Right lung (tissue), 5 donors: ENCODE data around the gene RABGAP1L. TPM values are rescaled to one million over a fixed set of nuclear protein-coding genes. Genes with fewer than 3 reads are reported as not detected.
"Not testable (repeated sequence)": the region's sequence is repeated elsewhere in the genome, so short reads cannot be mapped to it uniquely, and the experiment has no call there.

Experiments
- DNase-seq, 2 donors: peaks; one replicate each; pipeline ENCODE4 v3.0.0-alpha.2; 2013
- polyA plus RNA-seq, 5 donors: library from polyadenylated mRNA; unstranded; fragments of 120-200 nt; gene quantifications; one replicate each; pipeline versions ENCODE4 v1.2.1 to v1.2.3, GENCODE V29; 2013; ENCODE audit warnings: inconsistent platforms in 1 of 5, low replicate concordance in 1 of 5; ENCODE audit not compliant: insufficient read length in 5 of 5, insufficient read depth in 1 of 5

Gene RABGAP1L
- polyA plus RNA-seq, 5 donors = 27.7 to 49.6 (median 45.4) TPM

DNA sequence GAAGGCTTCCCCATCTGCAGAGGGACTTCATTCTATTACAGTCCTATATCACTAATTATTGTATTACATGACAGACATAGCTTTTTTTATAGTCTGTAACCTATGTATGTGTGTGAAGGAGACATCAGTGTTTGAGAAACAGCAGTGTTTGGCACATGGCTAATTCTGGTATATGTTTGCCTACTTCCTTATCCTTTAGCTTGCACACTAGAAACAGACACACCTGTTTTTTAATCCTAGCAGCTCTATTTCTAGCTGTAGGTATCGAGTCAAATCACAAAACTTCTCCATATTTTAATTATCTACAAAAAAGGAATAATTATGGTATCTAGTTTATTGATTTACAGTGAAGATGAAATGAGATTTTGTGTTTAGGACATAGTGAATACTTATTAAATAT, 711.0 kb downstream of the RABGAP1L start:
- no peak for DNase-seq

DNA sequence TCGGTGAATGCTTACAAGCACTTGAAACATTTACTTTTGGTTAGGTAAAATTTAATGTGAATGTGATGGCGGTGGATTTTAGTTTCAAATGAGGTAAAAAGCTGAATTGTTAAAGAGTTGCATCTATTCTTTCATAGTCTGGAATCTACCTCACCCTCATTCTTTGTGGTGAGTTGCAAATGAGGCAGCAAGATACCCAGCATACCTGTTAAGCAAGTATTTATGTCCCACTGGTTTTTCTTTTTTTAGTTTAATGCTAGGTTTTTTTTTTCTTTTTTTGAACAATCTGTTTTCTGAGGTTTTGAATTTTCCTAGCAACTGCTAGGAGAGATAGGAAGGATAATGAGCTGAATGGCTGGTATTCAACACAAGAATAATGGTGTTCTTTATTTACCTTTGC, 712.6 kb downstream of the RABGAP1L start:
- DNase-seq = no peak

DNA sequence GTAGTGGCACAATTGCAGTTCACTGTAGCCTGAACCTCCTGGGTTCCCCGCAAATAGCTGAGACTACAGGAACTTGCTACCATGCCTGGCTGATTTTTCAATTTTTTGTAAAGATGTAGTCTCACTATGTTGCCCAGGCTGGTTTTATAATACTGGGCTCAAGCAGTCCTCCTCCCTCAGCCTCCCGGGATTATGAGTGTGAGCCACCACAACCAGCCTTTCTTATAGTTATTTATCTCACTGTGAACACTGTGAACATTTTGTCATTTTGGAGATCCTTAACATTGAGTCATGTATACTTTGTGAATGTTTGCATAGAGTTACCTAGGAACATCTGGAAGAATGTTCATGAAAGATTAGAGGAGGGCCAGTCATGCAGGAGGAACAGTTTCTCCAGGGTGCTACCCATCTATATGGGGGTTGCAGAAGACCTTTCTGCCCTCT, 713.3 kb downstream of the RABGAP1L start:
- DNase-seq = no peak

DNA sequence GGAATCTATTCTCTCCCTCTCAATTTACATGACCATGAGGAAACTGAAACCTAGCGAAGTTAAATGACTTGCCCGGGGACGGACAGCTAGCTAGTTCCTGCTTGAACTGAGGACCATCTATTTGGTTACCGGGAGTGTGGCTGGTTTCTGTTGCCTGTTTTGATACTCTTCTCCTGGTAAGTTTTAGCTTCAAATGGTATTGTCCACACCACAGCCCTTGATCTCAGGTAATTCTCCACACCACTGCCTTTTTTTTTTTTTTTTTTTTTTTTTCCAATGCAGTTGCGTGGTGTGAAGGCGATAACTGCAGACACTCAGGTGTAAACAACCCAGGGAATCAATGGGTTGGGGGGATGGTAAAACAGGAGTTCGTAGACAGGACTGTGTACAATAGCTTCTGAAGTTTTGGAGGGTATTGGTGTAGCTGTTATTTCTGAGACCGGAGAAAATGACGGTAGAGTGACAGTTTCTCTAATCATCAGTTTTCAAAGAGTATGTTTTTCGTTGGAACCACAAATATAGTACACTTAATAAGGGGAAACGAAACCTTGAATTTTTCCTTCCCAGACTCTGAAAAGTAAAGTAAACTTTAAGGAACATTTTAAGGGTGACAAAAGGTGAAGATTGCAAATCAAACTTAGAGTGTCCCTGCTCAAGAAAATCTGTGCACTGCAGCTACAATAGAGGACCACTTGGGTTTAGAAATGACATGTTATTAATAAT, 715.2 kb downstream of the RABGAP1L start:
- DNase-seq = no peak

DNA sequence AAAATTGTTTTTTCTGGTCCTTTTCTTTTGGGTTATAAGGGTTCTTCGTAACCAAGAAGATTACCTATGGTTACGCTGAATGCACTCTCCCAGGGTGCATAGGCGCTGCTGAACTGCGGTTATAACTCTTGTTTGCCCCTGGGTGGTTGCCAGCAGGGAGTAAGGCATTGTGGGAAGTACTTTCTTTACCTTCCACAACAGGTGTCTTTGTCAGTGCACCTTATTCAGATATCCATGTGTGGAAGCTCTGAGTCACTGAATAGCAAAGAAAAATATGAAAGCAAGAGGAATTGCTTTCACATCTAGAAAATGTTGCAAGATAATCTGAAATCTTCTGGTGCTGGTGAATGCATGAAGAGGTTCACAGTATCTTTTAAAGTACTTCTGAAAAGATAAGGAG, 716.0 kb downstream of the RABGAP1L start:
- no peak for DNase-seq

DNA sequence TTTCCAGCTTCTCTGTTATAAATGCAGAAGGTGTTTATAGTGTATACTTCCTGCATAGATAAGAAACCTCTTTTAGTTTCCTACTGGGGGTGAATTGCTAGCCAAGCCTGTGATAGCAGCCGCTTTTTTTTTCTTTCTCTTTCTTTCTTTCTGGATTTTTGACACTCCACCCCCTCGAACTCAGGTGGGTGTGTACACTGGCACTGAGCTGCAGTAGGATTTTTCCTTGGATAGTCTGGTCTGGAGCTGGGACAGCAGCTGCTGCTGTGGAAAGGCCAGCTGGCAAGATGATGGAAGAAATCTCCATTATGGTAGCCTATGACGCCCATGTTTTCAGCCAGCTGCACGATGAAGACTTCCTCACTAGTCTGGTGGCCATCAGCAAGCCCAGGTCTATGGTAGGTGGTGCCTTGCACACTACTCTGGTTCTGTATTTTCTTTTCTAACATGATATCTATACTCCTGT, 717.9 kb downstream of the RABGAP1L start:
- DNase-seq = no peak

DNA sequence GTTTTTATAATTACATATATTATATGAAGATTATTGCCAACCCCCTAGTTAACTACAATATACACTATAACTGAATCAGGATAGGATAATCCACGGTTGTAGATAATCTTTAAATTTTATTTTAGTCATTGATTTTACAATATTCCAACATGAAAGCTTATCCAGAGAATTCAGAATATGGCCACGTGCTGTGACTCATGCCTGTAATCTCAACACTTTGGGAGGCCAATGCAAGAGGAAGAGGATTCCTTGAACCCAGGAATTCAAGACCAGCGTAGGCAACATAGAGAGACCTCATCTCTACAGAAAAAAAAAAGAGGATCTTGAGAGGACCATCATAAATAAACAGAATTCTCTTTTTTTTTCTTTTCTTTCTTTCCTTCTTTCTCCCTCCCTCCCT, 720.9 kb downstream of the RABGAP1L start:
- DNase-seq = no peak

DNA sequence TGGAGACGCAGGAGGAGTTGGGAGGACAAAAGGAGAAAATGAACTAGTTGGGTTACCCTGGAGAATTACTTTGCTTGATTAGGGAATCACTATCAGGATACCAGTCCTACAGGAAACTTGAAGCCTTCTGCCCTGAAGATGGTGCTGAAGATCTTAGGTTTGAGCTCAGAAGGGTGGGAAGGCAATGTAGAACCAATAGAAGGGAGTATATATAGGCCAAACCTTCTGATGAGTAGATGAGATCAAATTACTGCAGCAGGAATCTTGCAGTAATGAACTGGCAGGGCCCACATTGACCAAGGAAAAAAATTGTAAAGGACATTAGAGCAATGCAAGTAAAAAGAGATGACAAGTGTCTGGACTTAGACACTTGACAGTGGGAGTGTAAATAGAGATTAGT, 724.1 kb downstream of the RABGAP1L start:
- DNase-seq = no peak

DNA sequence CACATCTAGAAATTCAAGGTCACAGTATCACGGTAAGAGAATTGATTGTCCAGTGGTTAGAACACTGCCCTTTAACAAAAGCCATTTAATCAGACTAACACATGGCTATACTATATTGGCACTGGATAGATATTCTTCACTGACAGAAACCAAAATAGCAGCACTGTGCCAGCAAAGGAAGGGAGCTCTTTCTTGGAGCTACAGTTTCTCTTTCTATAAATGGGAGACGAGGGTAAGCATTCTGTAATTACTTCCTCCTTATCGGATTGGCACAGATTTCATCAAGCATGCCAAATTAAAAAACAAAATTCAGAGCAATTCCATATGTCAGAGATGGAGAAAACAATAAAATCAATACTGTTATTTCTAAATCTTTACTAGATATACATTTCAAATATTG, 724.7 kb downstream of the RABGAP1L start:
- no peak for DNase-seq

DNA sequence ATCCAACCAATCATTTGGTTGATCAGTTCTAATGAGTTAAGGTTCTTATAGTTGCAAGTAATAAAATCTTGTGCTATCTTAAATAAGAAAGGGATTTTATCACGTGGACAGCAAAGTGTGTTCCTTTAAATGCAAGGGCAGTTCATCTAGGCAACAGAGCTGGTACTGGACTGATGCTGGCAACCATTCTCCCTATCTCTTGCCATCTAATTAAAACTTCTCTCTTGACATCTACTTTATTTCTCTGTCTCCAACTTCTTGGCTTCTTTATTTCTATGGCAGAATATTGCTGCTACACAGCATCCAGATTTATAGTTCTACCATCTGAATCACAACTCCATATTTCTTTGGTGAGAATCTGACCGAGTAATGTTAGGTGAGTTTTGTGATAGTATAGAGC, 725.2 kb downstream of the RABGAP1L start:
- no peak for DNase-seq

DNA sequence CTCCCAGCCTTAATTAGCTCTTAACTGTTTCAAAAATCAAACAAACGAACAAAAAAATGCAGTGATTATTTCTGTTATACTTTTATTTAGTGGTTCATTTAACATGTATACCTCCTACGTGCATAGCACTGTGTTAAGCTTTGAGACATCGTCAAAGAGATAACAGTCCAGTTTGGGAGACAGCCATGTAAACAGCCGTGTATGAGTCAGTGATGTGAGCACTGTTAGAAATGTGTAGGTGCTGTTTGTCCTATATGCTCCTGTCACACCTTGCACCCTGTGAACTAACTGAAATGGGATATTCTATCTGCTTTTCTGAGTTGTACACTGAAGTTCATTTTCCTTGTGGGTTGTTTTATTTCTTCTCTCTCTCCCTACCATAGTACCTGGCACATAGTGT, 730.7 kb downstream of the RABGAP1L start:
- no peak for DNase-seq

DNA sequence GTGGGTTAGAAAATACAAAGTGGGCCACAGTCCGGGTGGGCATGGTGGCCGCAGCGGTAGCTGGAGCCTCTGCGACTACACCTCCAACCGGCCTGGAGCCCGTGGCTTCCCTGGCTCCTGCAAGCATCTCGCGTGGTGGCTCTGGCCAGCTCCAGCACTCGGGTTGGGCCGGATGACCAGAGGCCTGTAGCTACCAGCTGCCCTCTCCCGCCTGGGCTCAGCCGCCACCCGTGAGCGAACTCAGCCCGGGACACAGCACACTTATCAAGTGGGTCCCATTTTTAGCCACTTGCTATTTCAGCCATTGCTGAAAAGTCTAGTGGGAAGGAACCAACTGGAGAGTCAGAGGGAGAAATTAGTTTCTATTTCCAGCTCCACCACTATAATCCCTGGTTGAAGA, 732.7 kb downstream of the RABGAP1L start:
- no peak for DNase-seq

DNA sequence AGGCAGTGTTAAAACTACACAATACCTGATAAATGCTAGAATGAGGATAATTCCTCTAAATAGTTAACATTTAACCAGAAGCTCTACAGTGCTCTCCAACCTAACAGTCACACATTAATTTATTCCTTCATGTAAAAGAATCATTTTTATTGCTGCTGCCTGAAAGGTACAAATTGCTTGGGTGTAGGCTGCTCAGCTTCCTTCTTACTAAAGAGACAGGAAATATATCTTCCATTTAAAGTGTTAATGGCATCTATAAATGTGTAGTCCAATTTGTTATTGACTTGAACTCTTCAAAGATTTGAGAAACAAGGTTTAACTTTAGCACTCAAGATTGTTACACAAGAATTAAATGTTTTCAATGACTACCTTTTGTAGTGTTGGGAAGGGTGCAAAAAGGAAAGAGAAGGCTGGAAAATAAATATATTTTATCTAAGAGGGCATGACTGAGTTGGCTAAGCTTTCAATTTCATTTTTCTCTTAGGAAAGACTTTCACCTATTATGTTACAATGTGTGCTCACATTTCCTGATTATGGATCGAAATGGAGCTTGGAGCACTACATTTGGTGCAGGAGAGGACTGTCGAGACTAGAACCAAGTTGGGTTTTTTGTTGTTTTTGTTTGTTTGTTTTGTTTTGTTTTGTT, 734.9 kb downstream of the RABGAP1L start:
- no peak for DNase-seq

DNA sequence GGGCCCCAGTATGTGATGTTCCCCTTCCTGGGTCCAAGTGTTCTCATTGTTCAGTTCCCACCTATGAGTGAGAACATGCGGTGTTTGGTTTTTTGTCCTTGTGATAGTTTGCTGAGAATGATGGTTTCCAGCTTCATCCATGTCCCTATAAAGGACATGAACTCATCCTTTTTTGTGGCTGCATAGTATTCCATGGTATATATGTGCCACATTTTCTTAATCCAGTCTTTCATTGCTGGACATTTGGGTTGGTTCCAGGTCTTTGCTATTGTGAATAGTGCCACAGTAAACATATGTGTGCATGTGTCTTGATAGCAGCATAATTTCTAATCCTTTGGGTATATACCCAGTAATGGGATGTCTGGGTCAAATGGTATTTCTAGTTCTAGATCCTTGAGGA, 736.3 kb downstream of the RABGAP1L start:
- not testable (repeated sequence) for DNase-seq

DNA sequence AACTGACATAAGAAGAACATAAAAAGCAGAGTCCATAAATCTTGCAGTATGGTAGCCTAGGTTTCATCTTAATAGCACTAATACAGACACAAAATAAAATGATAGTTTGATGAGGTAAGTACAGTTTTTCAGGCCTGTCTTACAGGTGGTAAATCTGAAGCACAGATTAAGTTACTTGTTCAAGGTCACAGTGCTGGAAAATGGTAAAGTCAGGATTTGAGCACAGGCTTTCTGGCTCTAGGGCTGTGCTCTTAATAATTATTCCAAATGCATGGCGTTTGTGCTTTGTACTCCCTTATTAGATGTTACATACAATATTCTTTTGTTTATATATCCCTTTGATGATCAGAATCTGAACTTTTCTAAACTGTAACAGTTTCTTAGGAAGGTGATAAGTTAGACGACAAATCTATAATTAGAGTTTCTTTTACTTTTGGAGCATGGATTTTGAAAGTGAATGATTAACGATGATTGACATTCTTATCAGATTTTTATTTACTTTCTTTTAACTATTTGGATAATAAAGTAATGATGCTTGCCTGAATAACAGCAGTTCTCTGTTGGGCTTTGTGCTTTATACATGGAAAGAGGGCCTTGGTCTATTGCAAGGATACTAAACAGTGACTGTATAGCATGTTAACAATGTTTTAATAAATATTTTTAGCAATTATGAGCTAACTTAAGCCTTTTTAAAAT, 738.9 kb downstream of the RABGAP1L start:
- no peak for DNase-seq

DNA sequence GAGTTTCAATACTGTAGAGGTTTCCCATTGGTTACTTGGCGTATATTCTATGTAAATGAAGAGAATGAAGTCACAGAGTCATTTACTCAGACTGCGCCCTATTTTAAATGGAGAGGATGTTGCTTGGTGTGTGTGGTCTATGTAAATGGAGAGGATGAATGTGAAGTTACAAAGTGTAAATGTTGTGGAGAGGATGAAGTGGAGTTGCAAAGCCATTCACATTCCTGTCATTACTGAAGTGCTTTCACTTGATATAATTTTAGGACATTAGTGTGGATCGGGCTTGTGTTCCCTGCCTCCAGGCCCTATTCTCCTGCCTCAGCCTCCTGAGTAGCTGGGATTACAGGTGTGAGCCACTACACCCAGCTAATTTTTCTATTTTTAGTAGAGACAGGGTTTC, 741.0 kb downstream of the RABGAP1L start:
- DNase-seq = no peak

DNA sequence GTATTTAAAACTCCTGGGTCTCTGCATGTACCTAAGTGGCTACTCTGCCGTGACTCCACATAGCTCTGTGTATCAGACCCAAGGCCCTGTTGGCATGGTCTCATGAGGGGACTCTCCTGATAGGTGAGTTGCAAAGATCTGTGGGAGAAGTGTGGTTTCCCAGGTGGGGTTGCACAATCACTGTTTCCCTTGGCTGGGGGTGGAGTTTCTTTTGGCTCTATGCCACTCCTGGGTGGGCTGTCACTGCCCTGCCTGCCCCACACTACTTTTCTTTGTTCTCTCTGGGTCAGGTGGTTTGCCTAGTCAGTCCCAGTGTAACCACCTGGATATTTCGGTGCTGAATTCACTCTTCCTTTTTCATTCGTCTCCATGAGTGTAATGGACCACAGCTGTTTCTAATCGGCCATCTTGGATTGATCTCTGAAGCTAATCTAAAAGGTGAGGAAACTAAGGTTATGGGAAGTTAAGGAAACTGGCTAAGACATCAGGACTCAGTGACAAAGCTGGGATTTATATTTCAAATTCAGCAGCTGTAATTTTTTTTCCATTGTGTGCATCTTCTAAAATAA, 743.3 kb downstream of the RABGAP1L start:
- DNase-seq = no peak

DNA sequence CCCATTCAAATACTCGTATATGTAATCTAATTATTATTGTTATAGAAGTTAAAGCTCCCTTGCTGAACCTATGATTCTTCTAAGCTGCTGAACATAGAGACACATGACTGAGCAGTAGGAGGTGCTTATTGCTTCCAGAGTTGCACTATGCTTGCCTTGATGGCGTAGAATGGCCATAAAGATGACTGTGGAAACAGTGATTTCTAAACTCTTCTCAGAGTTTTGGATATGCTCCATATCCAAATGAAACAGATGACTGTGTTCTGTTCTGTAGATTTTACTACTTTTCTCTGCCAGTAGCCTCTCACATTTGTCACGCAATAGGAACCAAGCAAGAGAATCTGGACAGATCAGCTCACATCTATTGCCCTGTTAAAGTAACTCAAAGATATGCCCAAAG, 752.3 kb downstream of the RABGAP1L start:
- DNase-seq = no peak

DNA sequence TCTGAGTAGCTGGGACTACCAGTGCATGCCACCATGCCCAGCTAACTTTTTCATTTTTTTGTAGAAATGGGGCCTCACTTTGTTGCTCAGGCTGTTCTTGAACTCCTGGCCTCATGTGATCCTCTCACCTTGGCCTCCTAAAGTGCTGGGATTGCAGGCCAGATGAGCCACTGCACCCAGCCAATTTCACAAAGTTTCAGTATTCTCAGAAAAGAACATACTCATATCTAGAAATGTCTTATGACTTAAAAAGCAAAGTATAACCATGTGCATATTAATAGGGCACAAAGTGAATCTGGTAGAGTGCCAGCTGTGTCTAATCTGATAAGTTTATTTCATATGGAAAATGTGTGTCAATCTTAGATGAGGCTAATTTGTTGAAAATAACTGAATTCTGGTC, 752.9 kb downstream of the RABGAP1L start:
- no peak for DNase-seq

DNA sequence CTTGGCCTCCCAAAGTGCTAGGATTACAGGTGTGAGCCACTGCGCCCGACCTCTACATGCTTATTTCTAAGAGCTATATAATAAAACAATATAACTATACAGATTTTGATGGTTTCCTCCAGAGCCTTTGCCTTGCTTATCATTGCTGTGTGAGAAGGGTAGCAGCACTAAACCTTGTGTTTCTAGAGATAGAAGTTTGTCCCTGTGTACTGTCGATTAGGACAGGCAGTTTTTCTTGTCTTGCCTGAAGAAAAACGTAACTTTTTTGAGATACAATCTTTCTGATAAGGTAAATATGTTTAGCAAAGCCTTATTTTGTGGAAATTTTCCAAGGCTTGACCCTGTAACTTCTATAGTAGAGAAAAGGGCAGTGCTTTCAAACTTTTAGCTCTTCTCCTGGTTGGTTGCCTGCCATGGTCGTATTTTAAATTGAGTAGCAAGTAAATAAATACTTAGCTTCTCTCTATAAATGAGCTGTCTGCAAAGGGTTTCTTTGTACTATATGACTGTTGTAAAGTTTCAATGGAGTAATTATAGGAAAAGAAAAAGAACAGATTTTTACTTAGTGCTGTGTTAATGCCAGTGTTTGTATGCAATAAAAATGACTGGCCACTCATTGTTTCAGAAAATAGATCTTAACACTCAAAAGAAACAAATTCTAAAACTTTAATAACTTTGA, 754.0 kb downstream of the RABGAP1L start:
- peak in 1 of 2 donors; percentile 12 for DNase-seq

DNA sequence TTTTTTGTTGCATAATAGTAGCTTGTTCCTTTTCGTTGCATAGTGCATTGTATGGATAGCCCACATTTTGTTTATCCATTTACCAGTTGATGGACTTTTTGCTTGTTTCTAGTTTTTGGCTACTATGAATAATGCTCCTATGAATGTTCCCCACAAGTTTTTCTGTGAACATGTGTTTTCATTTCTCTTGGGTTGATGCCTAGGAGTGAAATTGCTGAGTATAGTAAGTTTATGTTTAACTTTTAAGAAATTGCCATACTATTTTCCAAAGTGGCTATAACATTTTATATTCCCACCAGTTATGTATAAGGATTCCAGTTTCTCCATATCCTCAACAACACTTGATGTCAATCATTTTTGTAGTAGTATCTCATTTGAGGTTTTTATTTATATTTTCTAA, 755.7 kb downstream of the RABGAP1L start:
- no peak for DNase-seq

DNA sequence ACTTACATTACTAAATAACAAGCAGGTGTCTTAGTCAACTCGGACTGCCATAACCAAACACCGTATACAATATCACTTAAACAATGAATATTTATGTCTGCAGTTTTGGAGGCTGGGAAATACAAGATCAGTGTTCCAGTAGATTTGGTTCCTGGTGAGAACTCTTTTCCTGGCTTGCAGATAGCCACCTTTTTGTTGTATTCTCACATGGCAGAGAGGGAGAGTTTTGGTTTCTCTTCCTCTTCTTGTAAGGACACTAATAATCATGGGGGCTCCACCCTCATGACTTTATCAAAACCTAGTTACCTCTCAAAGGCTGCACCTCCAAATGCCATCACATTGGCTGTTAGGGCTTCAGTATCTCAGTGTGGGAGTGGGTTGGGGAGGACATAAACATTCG, 757.5 kb downstream of the RABGAP1L start:
- no peak for DNase-seq
